HCT116 (cell line): ENCODE measurements around the gene EPG5.

ENCODE experiments used
- CTCF ChIP-seq, 3 experiments: fragments of 200-600 bp in 1 of 3; sonication (generic) in 1 of 3; IDR thresholded peaks in 2 of 3; conservative IDR thresholded peaks in 1 of 3; 2 replicates each; pipeline ENCODE4 v1.5.1; 2012 to 2017; ENCODE audit warnings: low read depth in 2 of 3, low read length in 2 of 3, antibody characterized with exemption in 1 of 3, borderline replicate concordance in 1 of 3, control low read depth in 1 of 3, mild to moderate bottlenecking in 1 of 3, mixed read lengths in 1 of 3, mixed run types in 1 of 3, moderate library complexity in 1 of 3; ENCODE audit not compliant: insufficient read depth in 1 of 3
- EZH2 ChIP-seq: fragments of 200-600 bp; sonication (generic); IDR thresholded peaks from 2 replicates; pipeline ENCODE4 v1.6.1; 2017; ENCODE audit warnings: antibody characterized with exemption, mixed run types
- FOSL1 ChIP-seq: IDR thresholded peaks from 2 replicates; pipeline ENCODE4 v1.6.1; 2012; ENCODE audit warnings: low read depth
- JUND ChIP-seq: IDR thresholded peaks from 2 replicates; pipeline ENCODE4 v1.6.1; 2012
- POLR2A ChIP-seq: IDR thresholded peaks from 2 replicates; pipeline ENCODE4 v1.7.0; 2011; ENCODE audit warnings: borderline replicate concordance; ENCODE audit not compliant: insufficient read depth, insufficient read length; ENCODE audit errors: extremely low read depth
- POLR2AphosphoS5 ChIP-seq: IDR thresholded peaks from 2 replicates; pipeline ENCODE4 v1.6.1; 2011; ENCODE audit warnings: mild to moderate bottlenecking, low read depth, low read length, moderate library complexity
- RAD21 ChIP-seq: IDR thresholded peaks from 2 replicates; pipeline ENCODE4 v1.6.1; 2012; ENCODE audit warnings: low read depth, mild to moderate bottlenecking
- REST ChIP-seq: IDR thresholded peaks from 2 replicates; pipeline ENCODE4 v1.6.1; 2012; ENCODE audit warnings: low read depth
- SP1 ChIP-seq: IDR thresholded peaks from 2 replicates; pipeline ENCODE4 v1.6.1; 2012; ENCODE audit warnings: low read depth

- TF ChIP-seq CTCF (IDR thresholded peaks at IDR 0.05 in 2 of 3, conservative IDR thresholded peaks at IDR 0.05 in 1 of 3; ENCODE audit: borderline replicate concordance in 1 of 3, insufficient read depth in 1 of 3, low read depth in 2 of 3, low read length in 2 of 3) = no peak
- TF ChIP-seq POLR2AphosphoS5 = no peak
- no peak for TF ChIP-seq POLR2A
- no peak for TF ChIP-seq RAD21
- no peak for TF ChIP-seq JUND
- no peak for TF ChIP-seq FOSL1
- no peak for TF ChIP-seq REST
- no peak for TF ChIP-seq EZH2
- TF ChIP-seq SP1 = no peak
These were observed 138.0 kb downstream of the EPG5 start for GRCh38 chr18:45828917-45829811.
